HL-60 (cell line): ENCODE data around the gene PDHX.

ENCODE experiments used
- CTCF ChIP-seq: IDR thresholded peaks from one replicate; pipeline ENCODE4 v1.5.1; 2011; ENCODE audit warnings: low read length, control low read depth, inconsistent platforms; ENCODE audit not compliant: insufficient read depth
- POLR2AphosphoS5 ChIP-seq: IDR thresholded peaks from 2 replicates; pipeline ENCODE4 v1.6.1; 2012; ENCODE audit warnings: low read depth

DNA sequence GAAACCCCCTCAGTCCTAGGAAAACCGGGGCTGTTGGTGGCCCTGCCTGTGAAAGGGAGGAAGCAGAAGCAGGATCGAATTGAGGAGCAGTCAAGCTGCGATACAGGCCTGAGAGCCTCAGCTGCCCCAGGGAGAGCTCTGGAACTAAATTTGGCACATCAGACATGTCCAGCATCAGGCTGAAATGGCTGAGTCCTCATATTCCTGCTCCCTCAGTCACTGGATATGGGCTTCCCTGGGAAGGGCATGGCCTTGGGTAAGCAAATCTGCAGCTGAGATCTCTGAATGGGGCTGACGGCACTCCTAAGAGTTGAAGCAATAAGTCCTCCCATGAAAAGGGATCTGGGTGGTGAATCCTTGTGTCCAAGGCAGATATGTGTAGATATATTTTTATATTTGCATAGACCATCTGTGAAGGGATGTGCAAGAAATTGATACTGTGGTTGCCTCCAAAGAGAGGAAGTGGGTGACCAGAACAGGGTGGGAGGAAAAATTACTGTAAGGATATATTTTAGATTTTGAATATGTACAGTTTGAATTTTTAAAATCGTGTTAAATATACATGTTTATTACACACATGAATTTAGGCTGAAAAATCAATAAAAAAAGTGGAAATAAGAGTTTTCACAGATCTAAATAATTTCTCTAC, 45.7 kb upstream of the PDHX start:
- no peak for TF ChIP-seq CTCF
- no peak for TF ChIP-seq POLR2AphosphoS5
